ENCODE data around the gene ECHS1. TPM values are rescaled to one million over a fixed set of nuclear protein-coding genes. Genes with fewer than 3 reads are reported as not detected.

Gene ECHS1
- total and polyA plus RNA-seq, 10 of the 15 experiments (the other 5 are each of a cell fraction or from before 2014, with no cell fraction given) = 32.7 to 164 (median 62.4) TPM

- no peak for TF ChIP-seq ELK1 (IDR thresholded peaks at IDR 0.05; ENCODE audit: low read depth, low read length)
- no peak for TF ChIP-seq REST (IDR thresholded peaks at IDR 0.05; ENCODE audit: low read depth, low read length)
- peak; percentile 15; the same call in 1 of the 2 replicates for TF ChIP-seq CREM (IDR thresholded peaks at IDR 0.05; ENCODE audit: low read depth)
- 0 out of 2 replicates have a peak, but pooled peaks have one; percentile 25 for TF ChIP-seq MAX (IDR thresholded peaks at IDR 0.05; ENCODE audit: low read depth, low read length)
- TF ChIP-seq HDAC2 (IDR thresholded peaks at IDR 0.05) = no peak
- peak; percentile 14 for TF ChIP-seq RELA (IDR thresholded peaks at IDR 0.05; ENCODE audit: borderline replicate concordance, partially characterized antibody)
- TF ChIP-seq TCF12 (IDR thresholded peaks at IDR 0.05; ENCODE audit: low read depth, low read length) = no peak
- no peak for TF ChIP-seq IRF5 (IDR thresholded peaks at IDR 0.05; ENCODE audit: borderline replicate concordance)
- peak; percentile 58 for TF ChIP-seq RAD21 (IDR thresholded peaks at IDR 0.05; ENCODE audit: insufficient read depth, low read depth, low read length)
- TF ChIP-seq ZBTB11 (CRISPR knock-in tag; IDR thresholded peaks at IDR 0.05) = no peak
- no peak for TF ChIP-seq ATF3 (IDR thresholded peaks at IDR 0.05; ENCODE audit: borderline replicate concordance, extremely low read depth, low read depth, low read length)
- TF ChIP-seq ZBED1 (IDR thresholded peaks at IDR 0.05; ENCODE audit: borderline replicate concordance) = no peak
- TF ChIP-seq PKNOX1 (IDR thresholded peaks at IDR 0.05) = 0 out of 2 replicates have a peak, but pooled peaks have one; percentile 8
- no peak for TF ChIP-seq SMAD5 (IDR thresholded peaks at IDR 0.05; ENCODE audit: low read depth)
- TF ChIP-seq ZNF207 (IDR thresholded peaks at IDR 0.05; ENCODE audit: borderline replicate concordance) = no peak
- peak in 1 of 2 experiments; percentile 40; a peak in 2 of 4 replicates for TF ChIP-seq BHLHE40 (IDR thresholded peaks at IDR 0.05; ENCODE audit: borderline replicate concordance in 1 of 2, low read depth in 2 of 2, low read length in 1 of 2)
- no peak for TF ChIP-seq RCOR1 (conservative IDR thresholded peaks at IDR 0.05; ENCODE audit: low read depth, low read length)
- no peak for TF ChIP-seq BRCA1 (IDR thresholded peaks at IDR 0.05; ENCODE audit: low read depth, low read length)
These were observed 54.5 kb downstream of the ECHS1 start (continued) for GRCh38 chr10:133318494-133319127.

Measured in GM12878 (cell line).